ENCODE data around the gene NDUFA7.
A peak's percentile ranks its signal among the peaks of the same experiment; 100 is the strongest.
"Not testable (repeated sequence)": the region's sequence is repeated elsewhere in the genome, so short reads cannot be mapped to it uniquely, and the experiment has no call there.

NDUFA7 gene

GRCh38 chr19:8341504-8341903, 20.3 kb upstream of the NDUFA7 start:
- DNase-seq = not testable (repeated sequence)

- DNase-seq = no peak
Measured at GRCh38 chr19:8340341-8341096, 19.3 kb upstream of the NDUFA7 start.

- no peak for DNase-seq
Measured at GRCh38 chr19:8338835-8339234, 17.7 kb upstream of the NDUFA7 start.

GRCh38 chr19:8337728-8338127, 16.6 kb upstream of the NDUFA7 start:
- no peak for DNase-seq

GRCh38 chr19:8336660-8337059, 15.5 kb upstream of the NDUFA7 start:
- DNase-seq = no peak

GRCh38 chr19:8336072-8336569, 14.9 kb upstream of the NDUFA7 start:
- no peak for DNase-seq

DNA sequence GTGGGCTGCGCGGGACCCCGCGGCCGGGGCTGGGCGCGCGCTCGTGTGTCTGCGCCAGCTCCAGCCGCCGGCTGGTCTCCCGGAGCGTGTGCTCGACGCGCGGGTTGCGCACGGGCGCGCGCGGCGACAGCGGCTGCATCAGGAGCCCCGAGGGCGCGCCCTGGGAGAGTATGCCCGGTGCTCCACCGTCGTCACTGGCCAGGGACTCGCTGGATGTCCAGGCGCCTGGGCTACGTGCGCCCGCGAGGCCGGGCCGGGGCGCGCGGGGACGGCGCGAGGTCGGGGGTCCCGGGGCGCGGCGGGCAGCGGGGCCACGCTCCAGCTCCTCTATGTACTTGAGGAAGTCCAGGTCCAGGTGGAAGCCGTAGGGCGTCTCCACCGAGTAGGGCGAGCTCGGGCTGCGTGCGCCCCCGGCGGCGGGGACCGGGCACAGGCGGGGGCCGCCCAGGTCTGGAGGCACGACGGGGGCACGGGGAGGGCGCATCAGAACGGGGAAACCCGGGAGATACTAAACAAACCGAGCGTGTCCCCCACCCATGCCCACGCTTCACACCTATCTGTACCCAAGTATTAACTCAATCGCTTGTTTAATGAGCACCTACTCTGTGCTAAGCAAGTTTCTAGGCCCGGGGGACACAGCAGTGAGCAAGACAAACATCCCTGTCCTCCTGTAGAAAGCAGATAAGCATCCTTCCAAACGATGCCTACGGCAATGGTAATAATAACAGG, 14.3 kb upstream of the NDUFA7 start:
- DNase-seq = peak; percentile 29

DNA sequence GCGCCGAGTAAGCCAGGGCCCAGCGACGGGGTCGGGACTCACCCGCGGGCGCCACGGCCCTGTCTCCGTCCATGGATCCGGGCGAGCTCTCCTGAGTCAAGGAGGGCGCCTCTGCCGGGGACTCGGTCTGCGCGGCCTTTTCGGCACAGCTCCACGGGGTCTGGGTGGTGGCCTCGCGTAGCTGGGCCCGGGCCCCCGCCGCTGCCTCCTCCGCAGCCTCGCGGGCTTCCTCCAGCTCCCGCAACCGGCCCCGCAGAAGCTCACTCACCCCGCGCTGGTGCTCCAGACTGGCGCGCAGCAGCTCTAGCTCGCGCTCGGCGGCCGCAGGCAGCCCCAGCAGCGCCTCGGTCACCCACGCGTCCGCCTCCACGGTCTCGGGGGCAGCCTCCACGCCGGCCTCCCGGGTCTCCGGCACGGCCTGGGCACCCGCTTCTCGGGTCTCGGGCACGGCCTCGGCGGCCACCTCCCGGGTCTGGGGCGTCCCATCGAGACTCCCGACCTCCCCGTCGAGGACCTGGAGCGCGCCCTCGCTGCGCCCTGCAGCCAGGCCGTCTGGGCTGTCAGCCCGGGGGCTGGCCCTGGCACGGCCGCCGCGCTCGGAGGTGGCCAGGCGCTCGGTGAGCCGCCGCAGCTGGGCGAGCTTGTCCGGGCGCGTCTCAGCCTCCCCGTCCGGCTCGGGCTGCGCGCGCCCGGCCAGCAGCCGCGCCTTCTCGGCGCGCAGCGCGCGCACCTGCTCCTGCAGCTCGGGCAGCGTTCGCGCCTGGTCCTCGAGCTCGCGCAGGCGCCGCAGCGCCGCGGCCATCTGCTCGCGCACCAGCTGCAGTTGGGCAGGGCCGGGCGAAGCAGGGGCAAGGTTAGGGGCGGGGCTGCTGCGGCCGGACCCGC, 13.5 kb upstream of the NDUFA7 start:
- DNase-seq = peak; percentile 30

DNA sequence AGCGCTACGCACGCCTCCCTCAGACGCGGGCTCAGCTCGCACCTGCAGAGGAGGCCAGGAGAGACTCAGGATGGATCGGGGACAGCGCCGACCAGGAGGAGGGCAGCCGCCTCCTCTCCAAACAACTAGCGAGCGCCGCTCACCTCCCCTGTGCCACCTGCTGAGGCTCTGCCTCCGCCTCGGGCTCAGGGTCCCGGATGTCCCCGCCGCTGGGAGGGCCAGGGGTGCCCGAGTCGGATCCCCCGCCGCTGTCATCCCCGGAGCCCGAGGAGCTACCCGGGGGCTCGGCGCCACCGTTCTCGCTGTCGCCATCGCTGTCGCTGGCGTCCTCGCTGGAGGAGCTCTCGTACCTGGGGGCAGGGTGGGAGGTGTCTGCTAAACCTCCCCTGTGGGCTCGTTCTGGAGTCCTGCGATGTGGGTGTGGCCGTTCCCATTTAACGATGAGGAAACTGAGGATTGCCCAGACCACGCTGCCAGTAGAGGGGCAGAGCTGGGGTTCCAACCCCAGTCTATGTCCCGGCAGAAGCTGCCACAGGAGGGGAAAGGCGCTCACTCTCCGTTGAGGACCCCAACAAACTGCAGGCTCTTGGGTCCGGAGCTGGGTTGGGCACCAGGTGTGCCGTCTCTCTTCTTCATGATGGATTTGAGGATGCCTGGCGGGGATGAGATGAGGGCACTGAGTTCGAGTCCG, 12.7 kb upstream of the NDUFA7 start:
- DNase-seq = no peak

DNA sequence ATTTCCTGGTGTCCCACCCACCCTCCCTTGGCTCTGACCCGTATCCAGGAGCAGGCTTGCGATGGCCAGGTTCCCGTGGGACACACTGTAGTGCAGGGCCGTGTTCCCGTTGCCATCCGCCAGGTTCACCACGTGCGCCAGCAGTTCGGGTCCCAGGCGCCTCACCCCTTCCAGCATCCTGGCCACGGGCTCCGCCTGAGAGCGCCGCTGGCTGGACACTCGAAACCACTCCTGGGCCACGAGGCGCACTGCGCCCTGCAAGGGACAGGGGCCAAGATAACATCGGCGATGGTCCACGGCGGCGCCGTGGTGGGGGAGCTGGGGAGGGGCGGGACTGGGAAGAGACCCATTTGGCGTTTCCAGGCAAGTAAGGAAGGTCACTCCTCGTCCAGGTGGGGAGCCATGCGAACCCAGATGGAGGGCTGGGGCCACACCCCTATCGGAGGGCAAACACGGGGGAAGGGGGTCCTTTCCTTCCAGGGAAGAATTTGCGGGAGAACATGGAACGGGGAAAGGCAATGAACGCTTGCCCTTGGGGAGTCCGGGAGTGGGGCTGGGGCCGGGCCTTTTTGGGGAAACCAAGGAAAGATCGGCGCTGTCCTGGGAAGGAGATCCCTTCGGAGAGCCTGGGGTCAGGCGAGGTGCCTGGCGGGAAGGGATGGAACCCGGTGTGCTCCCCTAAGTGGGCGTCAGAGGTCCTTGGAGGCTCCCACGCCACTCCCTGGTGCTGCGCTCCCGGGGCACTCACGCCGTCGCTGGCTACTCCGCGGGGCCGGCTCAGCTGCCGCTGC, 12.0 kb upstream of the NDUFA7 start:
- no peak for DNase-seq

GRCh38 chr19:8331263-8331845, 10.2 kb upstream of the NDUFA7 start:
- no peak for DNase-seq

DNA sequence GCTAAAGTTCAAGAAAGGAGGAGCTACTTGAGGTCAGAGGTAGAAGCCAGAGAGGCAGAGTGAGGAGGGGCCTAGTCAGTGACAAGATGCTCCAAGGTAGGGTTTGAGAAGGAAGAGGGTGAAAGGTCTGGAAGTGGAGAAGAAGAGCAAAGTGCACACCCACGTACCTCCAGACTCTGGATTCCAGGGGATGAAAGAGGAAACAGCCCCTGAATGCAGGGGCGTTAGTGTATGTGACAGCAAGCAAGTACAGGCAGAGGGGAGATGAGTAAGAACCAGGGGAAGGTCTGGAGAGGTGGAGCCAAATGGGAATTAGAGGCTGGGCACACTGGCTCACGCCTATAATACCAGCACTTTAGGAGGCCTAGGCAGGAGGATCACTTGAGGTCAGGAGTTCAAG, 8.8 kb upstream of the NDUFA7 start:
- no peak for DNase-seq

DNA sequence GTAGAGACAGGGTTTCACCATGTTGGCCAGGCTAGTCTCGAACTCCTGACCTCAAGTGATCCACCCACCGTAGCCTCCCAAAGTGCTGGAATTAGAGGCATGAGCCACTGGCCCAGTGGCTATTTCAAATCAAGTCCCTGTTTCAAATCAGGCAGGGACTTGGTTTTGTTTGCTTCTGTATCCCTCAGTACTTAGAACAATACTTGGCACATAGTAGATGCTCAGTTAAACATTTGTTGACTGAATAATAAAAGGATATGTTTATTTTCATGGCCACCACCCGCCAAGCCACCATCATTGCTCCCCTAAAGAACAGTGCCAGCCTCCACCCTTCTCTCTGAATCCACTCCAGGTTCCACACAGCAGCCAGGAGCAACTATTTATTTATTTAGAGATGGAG, 4.3 kb upstream of the NDUFA7 start:
- DNase-seq = no peak

- DNase-seq = no peak
Measured at GRCh38 chr19:8324186-8325050, 3.2 kb upstream of the NDUFA7 start.

- DNase-seq = no peak
Measured at GRCh38 chr19:8323781-8324185, 2.6 kb upstream of the NDUFA7 start.

- no peak for DNase-seq
Measured at GRCh38 chr19:8322638-8322997, 1.4 kb upstream of the NDUFA7 start.

- no peak for DNase-seq
Measured at GRCh38 chr19:8321986-8322637, 937 bp upstream of the NDUFA7 start.

DNA sequence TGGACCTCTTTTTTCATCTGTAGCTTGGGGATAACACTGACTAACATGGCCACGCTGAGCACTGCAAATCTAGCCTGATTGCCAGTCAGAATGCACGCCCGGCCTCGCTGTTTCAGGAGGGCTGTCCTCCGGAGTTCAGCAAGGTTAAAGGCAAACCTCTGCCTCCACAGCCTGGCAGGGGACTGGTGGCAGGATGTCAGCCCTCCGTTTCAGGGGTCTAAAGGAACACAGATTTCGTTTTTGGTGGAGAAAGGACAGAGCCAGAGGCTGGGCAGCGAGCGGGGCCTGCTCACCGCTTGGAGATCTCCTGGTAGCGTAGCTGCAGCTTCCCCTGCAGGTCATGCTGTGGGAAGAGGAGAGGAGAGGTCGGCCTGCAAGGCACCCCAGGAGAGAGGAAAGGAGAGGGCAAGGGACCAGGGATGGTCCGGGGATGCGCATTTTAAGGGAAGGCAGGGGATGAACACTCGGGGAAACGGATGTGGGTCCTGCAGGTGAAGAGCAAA, 560 bp downstream of the NDUFA7 start:
- no peak for DNase-seq

DNA sequence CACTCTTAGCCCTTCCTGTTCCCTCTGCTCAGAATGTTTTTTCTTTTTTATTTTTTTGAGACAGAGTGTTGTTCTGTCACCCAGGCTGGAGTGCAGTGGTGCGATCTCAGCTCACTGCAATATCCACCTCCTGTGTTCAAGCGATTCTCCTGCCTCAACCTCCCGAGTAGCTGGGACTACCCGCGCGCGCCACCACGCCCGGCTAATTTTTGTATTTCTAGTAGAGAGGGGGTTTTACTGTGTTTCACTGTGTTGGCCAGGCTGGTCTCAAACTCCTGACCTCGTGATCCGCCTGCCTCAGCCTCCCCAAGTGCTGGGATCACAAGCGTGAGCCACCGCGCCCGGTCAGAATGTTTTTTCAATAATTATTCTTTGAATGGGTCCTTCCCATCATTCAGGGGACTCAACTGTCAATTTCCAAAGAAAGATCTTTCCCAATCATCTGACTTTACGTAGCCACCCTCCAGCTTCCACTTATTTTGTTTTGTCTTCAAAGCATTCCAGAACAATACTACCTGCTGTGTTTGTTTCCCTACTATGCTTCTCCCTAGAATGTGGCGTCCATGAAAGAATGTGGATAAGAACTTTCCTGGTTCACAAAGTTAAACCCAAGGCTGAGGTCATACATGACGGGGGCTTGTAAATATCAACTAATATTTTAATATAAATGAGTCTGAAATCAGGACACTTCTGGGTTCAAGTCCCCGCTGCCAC, 1.2 kb downstream of the NDUFA7 start:
- no peak for DNase-seq
